Measurements from ENCODE around the gene ADGRG7. TPM values are rescaled to one million over a fixed set of nuclear protein-coding genes. Genes with fewer than 3 reads are reported as not detected.

ADGRG7 gene
- total RNA-seq, 1 donor from 2014 or later = not detected

GRCh38 chr3:100600181-100601042, 9.0 kb upstream of the ADGRG7 start:
- DNase-seq = no peak

- DNase-seq = no peak
Measured at GRCh38 chr3:100602506-100603444, 6.6 kb upstream of the ADGRG7 start.

- DNase-seq = peak; percentile 14
Measured at GRCh38 chr3:100603469-100603868, 5.9 kb upstream of the ADGRG7 start.

DNA sequence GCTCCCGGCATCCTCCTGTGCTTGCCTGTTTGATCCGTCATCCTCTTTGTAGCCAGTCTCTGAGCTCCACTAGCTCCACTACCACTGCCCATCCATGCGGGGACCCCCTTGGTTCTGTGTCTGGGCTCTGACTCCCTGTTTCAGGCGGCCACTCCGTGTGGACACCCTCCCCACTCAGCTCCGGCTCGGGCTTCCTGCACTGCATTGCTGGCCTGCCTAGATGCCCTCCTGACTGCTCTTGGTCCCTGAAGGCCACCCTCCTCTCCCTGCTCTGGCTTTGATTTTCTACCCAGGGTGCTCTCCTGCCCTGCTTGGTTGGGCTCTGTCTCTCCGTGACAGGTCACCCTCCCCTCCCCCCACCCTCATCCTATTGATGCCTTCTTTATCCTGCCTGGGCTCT, 4.0 kb upstream of the ADGRG7 start:
- no peak for DNase-seq

DNA sequence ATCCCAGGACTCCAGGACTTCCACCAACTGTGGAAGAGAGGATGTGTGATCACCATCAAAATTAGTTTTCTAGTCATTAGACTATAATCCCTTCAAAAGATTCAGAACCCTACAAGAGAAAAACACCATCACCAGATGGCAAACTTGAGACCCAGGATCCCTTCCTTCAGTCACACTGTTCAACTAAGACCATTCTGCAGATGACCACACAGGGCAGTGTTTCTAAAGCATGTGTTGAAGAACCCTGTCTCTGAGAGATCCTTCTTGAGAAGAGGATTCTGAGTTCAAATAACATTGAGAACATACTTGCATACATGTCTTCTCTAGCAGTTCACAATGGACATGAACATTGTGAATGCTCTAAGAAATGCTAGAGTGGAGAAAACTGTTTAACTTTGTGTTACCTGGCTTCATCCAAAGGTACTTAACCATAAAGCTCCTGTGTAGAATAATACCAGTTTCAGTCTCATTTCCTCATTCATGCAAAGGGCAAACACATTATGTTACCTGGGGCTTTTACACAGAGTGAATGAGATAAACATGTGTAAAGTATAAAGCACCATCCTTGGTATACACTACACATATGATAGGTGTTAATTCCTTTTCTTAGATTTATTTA, 2.4 kb upstream of the ADGRG7 start:
- DNase-seq = no peak

- no peak for DNase-seq
Measured at GRCh38 chr3:100609963-100610362, 562 bp downstream of the ADGRG7 start.

DNA sequence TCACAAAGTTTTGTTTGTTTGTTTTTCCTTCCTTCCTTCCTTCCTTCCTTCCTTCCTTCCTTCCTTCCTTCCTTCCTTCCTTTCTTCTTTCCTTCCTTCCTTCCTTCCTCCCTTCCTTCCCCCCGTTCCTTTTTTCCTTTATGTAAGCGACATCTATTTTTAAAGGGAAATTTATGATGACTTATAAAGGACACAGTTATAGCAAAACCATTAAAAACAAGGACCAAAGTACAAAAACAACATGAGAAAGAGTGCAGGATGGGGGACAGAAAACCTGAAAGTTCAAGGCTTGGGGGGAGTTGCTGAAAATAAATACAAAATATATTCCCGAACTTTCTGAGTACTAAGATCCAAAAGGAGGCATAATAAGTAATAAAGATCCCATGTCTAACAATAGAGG, 1.8 kb downstream of the ADGRG7 start:
- DNase-seq = no peak

GRCh38 chr3:100613721-100614390, 4.5 kb downstream of the ADGRG7 start:
- DNase-seq = no peak

- no peak for DNase-seq
Measured at GRCh38 chr3:100614941-100615340, 5.5 kb downstream of the ADGRG7 start.

DNA sequence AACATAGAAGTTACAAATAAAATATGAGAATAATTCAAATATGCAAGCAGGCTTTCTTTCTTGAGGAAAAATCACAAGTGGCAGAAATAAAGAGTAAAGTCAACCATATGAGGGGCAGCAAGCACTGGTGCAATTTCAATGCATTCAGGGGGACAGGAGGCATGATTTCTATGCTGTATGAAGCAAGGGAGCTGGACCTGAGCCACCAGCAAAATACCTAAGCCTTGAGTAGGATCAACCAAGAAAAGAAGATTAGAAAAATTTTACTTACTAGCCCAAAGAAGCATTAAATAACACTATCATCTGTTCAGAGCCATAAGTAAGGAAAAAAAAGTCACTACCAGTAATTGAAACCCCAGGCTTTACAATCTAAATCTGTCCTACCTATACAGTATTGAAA, 6.3 kb downstream of the ADGRG7 start:
- no peak for DNase-seq

- no peak for DNase-seq
Measured at GRCh38 chr3:100621251-100621650, 11.8 kb downstream of the ADGRG7 start.

DNA sequence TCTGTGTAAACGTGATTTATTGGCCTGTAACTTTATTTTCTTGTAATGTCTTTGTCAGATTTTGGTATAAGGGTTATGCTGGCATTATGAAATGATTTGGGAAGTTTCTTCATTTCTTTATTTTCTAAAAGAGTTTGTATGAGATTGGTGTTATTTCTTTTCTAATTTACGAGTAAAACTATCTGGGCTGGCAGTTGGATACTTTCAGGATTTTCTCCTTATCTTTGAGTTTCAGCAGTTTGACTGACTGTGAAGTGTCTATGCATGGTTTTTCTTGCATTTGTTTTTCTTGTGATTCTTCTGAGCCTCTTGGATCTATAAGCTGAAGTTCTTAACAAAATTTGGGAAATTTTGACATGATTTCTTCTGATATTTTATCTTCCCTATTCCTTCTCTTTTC, 18.1 kb downstream of the ADGRG7 start:
- DNase-seq = no peak

DNA sequence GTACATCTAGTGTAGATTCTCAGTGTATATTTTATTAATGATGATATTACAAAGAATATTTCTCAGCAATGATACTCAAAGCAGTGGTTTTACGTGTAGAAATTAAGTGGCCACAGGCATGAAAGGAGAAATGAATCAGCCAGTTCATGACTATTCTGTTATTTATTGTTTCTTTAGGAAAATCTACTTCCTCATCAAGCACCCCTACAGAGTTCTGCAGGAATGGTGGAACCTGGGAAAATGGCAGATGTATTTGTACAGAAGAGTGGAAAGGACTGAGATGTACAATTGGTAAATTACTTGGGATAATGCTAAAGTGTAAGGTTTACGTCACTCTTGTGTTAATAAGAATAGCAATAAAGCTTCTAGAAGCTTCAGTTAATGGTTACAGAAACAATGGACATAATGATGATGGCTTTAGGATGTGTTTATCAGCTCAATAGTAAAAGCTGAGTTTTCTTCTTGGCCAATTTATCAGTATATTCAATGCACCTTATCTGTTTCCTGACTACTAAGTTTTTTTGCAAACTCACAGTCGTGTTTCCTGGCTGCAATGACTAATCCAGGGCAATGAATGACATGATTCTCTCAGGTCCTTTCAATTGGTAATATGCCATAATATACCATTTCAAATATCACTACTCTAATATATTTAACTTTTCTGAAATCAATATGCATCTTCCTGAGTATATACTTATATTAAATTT, 20.2 kb downstream of the ADGRG7 start:
- no peak for DNase-seq

GRCh38 chr3:100630664-100631063, 21.3 kb downstream of the ADGRG7 start:
- DNase-seq = no peak

- DNase-seq = no peak
Measured at GRCh38 chr3:100631236-100631635, 21.8 kb downstream of the ADGRG7 start.

GRCh38 chr3:100634493-100635272, 25.3 kb downstream of the ADGRG7 start:
- DNase-seq = no peak

DNA sequence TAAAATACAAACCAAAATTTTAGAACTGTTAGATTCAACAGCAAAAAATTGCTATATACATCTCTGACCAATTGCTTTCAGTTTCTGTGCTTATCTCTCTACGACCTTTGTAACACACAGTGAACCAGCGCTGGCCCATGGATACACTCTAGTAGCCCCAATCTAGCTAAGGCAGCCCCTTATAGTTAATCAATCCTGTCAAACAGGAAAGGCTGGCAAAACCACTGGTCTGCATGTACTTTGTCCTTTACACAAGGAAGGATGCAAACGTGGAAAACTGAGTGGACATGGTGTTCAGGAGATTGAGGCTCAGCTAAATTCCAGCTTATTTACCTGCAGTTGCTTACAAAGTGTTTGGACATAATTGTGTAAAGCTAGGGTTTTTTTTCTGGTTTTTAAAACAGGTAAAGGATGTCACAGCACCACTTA, 25.9 kb downstream of the ADGRG7 start:
- DNase-seq = no peak

DNA sequence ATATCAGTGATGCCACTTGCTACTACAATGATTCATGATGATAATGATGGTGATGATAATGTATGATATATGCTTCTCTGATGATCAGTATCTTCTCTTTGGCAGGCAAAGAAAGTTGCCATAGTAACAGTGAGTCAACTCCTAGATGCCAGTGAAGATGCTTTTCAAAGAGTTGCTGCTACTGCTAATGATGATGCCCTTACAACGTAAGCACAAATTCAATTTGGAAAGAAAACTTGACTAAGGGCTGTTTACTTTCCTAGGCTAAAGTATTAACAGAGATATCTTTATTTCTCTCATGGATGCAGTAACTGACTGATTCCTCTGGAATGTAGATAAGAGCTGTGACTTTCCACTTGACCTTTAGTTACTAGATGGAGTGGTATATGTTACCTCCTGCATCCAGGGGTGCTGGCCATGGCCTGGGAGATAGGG, 27.8 kb downstream of the ADGRG7 start:
- no peak for DNase-seq

DNA sequence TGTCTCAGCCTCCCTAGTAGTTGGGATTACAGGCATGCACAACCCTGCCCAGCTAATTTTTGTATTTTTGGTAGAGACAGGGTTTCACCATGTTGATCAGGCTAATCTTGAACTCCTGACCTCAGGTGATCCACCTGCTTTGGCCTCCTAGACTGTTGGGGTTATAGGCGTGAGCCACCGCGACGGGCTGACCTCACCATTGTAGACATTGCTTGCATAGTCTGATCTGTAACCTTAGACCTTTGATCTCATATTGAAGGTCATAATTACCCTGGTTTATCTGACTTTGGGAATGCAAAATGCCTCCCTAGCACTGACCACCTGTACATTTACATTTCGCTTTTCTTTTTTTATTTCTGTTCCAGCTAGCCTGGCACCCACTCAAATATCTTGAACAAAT, 31.2 kb downstream of the ADGRG7 start:
- DNase-seq = no peak

DNA sequence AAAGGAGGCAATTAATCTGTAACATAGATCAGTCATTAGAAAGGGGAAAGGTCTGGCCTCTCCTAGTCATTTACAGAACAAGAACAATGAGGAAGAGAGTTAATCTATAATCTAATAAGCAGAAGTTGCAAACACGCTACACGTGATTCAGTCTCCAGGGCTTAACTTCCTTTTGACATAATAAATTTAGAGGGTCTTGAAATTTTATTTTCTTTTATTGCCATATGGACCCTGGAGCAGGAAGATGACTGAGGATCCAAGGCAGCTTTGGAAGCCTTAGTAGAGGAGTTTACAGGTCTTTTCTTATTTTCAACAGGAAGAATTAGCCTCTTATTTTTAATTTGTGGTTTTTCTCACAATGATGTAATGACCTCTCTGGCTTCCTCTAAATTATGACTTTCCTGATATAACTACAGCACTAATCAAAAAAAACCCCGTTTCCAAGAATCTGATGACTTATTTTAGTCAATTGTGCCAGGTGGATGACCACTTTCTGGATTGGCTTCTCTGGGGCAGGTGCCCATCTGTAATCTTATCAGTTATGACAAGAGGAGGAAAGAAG, 32.2 kb downstream of the ADGRG7 start:
- no peak for DNase-seq
